Endometrial microvascular endothelial cells (primary cell): ENCODE data around the gene SIL1. TPM values are rescaled to one million over a fixed set of nuclear protein-coding genes. Genes with fewer than 3 reads are reported as not detected.
"Not testable (repeated sequence)": the region's sequence is repeated elsewhere in the genome, so short reads cannot be mapped to it uniquely, and the experiment has no call there.

ENCODE experiments used
- in situ Hi-C: cut with HindIII; loops from 2 replicates; pipeline ENCODE4 v1.10.0; 2017; ENCODE audit warnings: low sequenced_read_pairs, low pct_unique_long_range_greater_than_20kb; ENCODE audit errors: inconsistent ontology term
- total RNA-seq: library from RNA; depleted of rRNA; stranded (reverse); fragments of >200 nt; gene quantifications from one replicate; pipeline ENCODE4 v1.2.3, GENCODE V29; 2015; ENCODE audit errors: inconsistent ontology term

The SIL1 gene
- 42.6 TPM for total RNA-seq

- in situ Hi-C loops: no loop called here
Observed at GRCh38 chr5:139197710-139198669, at the start of gene SIL1. Gene SIL1 (minus strand): TSS chr5:139198368. CDS start chr5:139127843, 70,525 bp downstream.

- in situ Hi-C loops: no loop called here
Observed at GRCh38 chr5:139246394-139246793, 48.2 kb upstream of the SIL1 start.

- in situ Hi-C loops: no loop called here
Observed at GRCh38 chr5:139245637-139246339, 47.6 kb upstream of the SIL1 start.

- in situ Hi-C loops: no loop called here
Observed at GRCh38 chr5:139243425-139243970, 45.3 kb upstream of the SIL1 start.

- in situ Hi-C loops: no loop called here
Observed at GRCh38 chr5:139241139-139241538, 43.0 kb upstream of the SIL1 start.

- in situ Hi-C loops: no loop called here
Observed at GRCh38 chr5:139236479-139236878, 38.3 kb upstream of the SIL1 start.

GRCh38 chr5:139232147-139232724, 34.1 kb upstream of the SIL1 start:
- in situ Hi-C loops: no loop called here

- in situ Hi-C loops: no loop called here
Observed at GRCh38 chr5:139228201-139228803, 30.1 kb upstream of the SIL1 start.

GRCh38 chr5:139226131-139226530, 28.0 kb upstream of the SIL1 start:
- in situ Hi-C loops: no loop called here

- in situ Hi-C loops: no loop called here
Observed at GRCh38 chr5:139223481-139223880, 25.3 kb upstream of the SIL1 start.

GRCh38 chr5:139222346-139222745, 24.2 kb upstream of the SIL1 start:
- in situ Hi-C loops: no loop called here

- in situ Hi-C loops: not testable (repeated sequence)
Observed at GRCh38 chr5:139218038-139218437, 19.9 kb upstream of the SIL1 start.

GRCh38 chr5:139215107-139215975, 17.2 kb upstream of the SIL1 start:
- in situ Hi-C loops: no loop called here

- in situ Hi-C loops: no loop called here
Observed at GRCh38 chr5:139214646-139215045, 16.5 kb upstream of the SIL1 start.

- in situ Hi-C loops: no loop called here
Observed at GRCh38 chr5:139212906-139213305, 14.7 kb upstream of the SIL1 start.

GRCh38 chr5:139212486-139212885, 14.3 kb upstream of the SIL1 start:
- in situ Hi-C loops: no loop called here

GRCh38 chr5:139210585-139210984, 12.4 kb upstream of the SIL1 start:
- in situ Hi-C loops: no loop called here
